HG02571 (cell line): Measurements from ENCODE around the gene MOB3B.
A peak's percentile ranks its signal among the peaks of the same experiment; 100 is the strongest.

ENCODE experiments used
- ATAC-seq: cut with Tn5 transposase; IDR thresholded peaks from one replicate; pipeline ENCODE4 v1.9.1; 2021; ENCODE audit warnings: mild to moderate bottlenecking, moderate library complexity; ENCODE audit not compliant: unreplicated experiment

Gene MOB3B

GRCh38 chr9:27371382-27371781, 158.2 kb downstream of the MOB3B start:
- ATAC-seq: no peak

GRCh38 chr9:27369591-27369990, 160.0 kb downstream of the MOB3B start:
- ATAC-seq: no peak

GRCh38 chr9:27368316-27368985, 161.2 kb downstream of the MOB3B start:
- no peak for ATAC-seq

- ATAC-seq: no peak
Measured at GRCh38 chr9:27367921-27368315, 161.7 kb downstream of the MOB3B start.

- ATAC-seq: peak; percentile 72
Measured at GRCh38 chr9:27367175-27367798, 162.3 kb downstream of the MOB3B start.

- ATAC-seq: peak; percentile 74
Measured at GRCh38 chr9:27365707-27366376, 163.8 kb downstream of the MOB3B start.

- no peak for ATAC-seq
Measured at GRCh38 chr9:27362447-27363210, 167.0 kb downstream of the MOB3B start.

- no peak for ATAC-seq
Measured at GRCh38 chr9:27361492-27361891, 168.1 kb downstream of the MOB3B start.

- no peak for ATAC-seq
Measured at GRCh38 chr9:27359763-27360162, 169.9 kb downstream of the MOB3B start.

- no peak for ATAC-seq
Measured at GRCh38 chr9:27358007-27358406, 171.6 kb downstream of the MOB3B start.

- ATAC-seq: no peak
Measured at GRCh38 chr9:27356446-27356845, 173.2 kb downstream of the MOB3B start.

GRCh38 chr9:27355166-27355565, 174.4 kb downstream of the MOB3B start:
- ATAC-seq: no peak

GRCh38 chr9:27353474-27354229, 176.0 kb downstream of the MOB3B start:
- ATAC-seq: peak; percentile 63

- no peak for ATAC-seq
Measured at GRCh38 chr9:27353166-27353473, 176.5 kb downstream of the MOB3B start.

GRCh38 chr9:27352457-27353165, 177.0 kb downstream of the MOB3B start:
- peak; percentile 36 for ATAC-seq

GRCh38 chr9:27351438-27351837, 178.2 kb downstream of the MOB3B start:
- ATAC-seq: no peak

- no peak for ATAC-seq
Measured at GRCh38 chr9:27350382-27350976, 179.1 kb downstream of the MOB3B start.

- ATAC-seq: no peak
Measured at GRCh38 chr9:27349698-27350080, 179.9 kb downstream of the MOB3B start.

GRCh38 chr9:27348785-27349697, 180.6 kb downstream of the MOB3B start:
- no peak for ATAC-seq
